A549 (cell line): ENCODE results near the gene LETM1. TPM values are rescaled to one million over a fixed set of nuclear protein-coding genes. Genes with fewer than 3 reads are reported as not detected.

Experiments used
- ATAC-seq, 2 experiments: fragments of 200-7000 bp in 1 of 2; fragments of >200 bp in 1 of 2; cut with Nextera tagmentation in 1 of 2; cut with Tn5 transposase in 1 of 2; 3 replicates each; pipeline versions ENCODE4 v1.8.0 to v1.9.1; 2018 to 2020; ENCODE audit warnings: mild to moderate bottlenecking in 1 of 2, moderate library complexity in 1 of 2
- CTCF ChIA-PET: fragments of 300-600 bp; sonication (Branson Sonifier 250); formaldehyde crosslinking; extraction: SDS; loops from one replicate; lab custom pipeline; 2021; ENCODE audit warnings: antibody characterized with exemption, inconsistent platforms; lab: Yijun Ruan, JAX
- POLR2A ChIA-PET: fragments of 350-600 bp; formaldehyde crosslinking; extraction: SDS; loops from one replicate; lab custom pipeline; 2021; ENCODE audit warnings: antibody characterized with exemption, inconsistent platforms; lab: Yijun Ruan, JAX
- DNase-seq, 2 experiments: peaks; one replicate each; pipeline versions ENCODE4 v3.0.0 to v3.0.0-alpha.2; 2011 to 2016; ENCODE audit warnings: low read depth in 1 of 2, low spot score in 1 of 2
- FAIRE-seq: peaks from 2 replicates; lab custom pipeline; 2011; peaks lifted over from hg19 to GRCh38; lab: Jason Lieb, UNC
- H3K27ac ChIP-seq, 2 experiments: fragments of >200 bp; sonication (Bioruptor Twin); formaldehyde crosslinking; 3 replicates each; pipeline ENCODE4 v1.5.1; 2016 to 2017
- H3K4me1 ChIP-seq: fragments of >200 bp; sonication (Bioruptor Twin); formaldehyde crosslinking; 3 replicates; pipeline ENCODE4 v1.6.1; 2016
- H3K4me2 ChIP-seq: fragments of >200 bp; sonication (Bioruptor Twin); formaldehyde crosslinking; 3 replicates; pipeline ENCODE4 v1.6.1; 2016
- H3K4me3 ChIP-seq: fragments of >200 bp; sonication (Bioruptor Twin); formaldehyde crosslinking; 3 replicates; pipeline ENCODE4 v1.5.1; 2016
- H3K9me3 ChIP-seq: fragments of >200 bp; sonication (Bioruptor Twin); formaldehyde crosslinking; 3 replicates; pipeline ENCODE4 v1.6.1; 2016
- CHD2 ChIP-seq: fragments of 150-350 bp; IDR thresholded peaks from 2 replicates; pipeline ENCODE4 v1.6.1; 2014; ENCODE audit warnings: low read length; ENCODE audit not compliant: partially characterized antibody
- CTCF ChIP-seq: fragments of >200 bp; sonication (Bioruptor Twin); formaldehyde crosslinking; IDR thresholded peaks from 3 replicates; pipeline ENCODE4 v1.5.1; 2016
- E2F6 ChIP-seq: IDR thresholded peaks from 2 replicates; pipeline ENCODE4 v1.6.1; 2012; ENCODE audit warnings: low read depth, borderline replicate concordance
- EHF ChIP-seq: fragments of 250-450 bp; sonication (Bioruptor Pico); IDR thresholded peaks from 2 replicates; pipeline ENCODE4 v1.5.0; 2020; ENCODE audit warnings: mild to moderate bottlenecking
- EHMT2 ChIP-seq: fragments of 200-600 bp; sonication (generic); IDR thresholded peaks from 2 replicates; pipeline ENCODE4 v1.6.1; 2016; ENCODE audit warnings: antibody characterized with exemption, low read depth, mild to moderate bottlenecking, moderate library complexity
- ELK1 ChIP-seq: fragments of 150-350 bp; IDR thresholded peaks from 2 replicates; pipeline ENCODE4 v1.6.1; 2014; ENCODE audit warnings: low read depth, mild to moderate bottlenecking, low read length
- FOXS1 ChIP-seq: fragments of 250-450 bp; sonication (Bioruptor Pico); IDR thresholded peaks from 2 replicates; pipeline ENCODE4 v1.5.0; 2020; ENCODE audit warnings: mild to moderate bottlenecking, moderate library complexity
- GATA3 ChIP-seq: IDR thresholded peaks from 2 replicates; pipeline ENCODE4 v1.6.1; 2012; ENCODE audit warnings: borderline replicate concordance
- HOXA7 ChIP-seq: fragments of 250-450 bp; sonication (Bioruptor Pico); IDR thresholded peaks from 2 replicates; pipeline ENCODE4 v1.5.0; 2020; ENCODE audit warnings: mild to moderate bottlenecking, moderate library complexity
- HOXB5 ChIP-seq: fragments of 250-450 bp; sonication (Bioruptor Pico); IDR thresholded peaks from 2 replicates; pipeline ENCODE4 v1.5.0; 2020; ENCODE audit warnings: mild to moderate bottlenecking, moderate library complexity
- KDM5A ChIP-seq: fragments of 200-600 bp; sonication (generic); IDR thresholded peaks from 2 replicates; pipeline ENCODE4 v1.6.1; 2016; ENCODE audit warnings: antibody characterized with exemption, mild to moderate bottlenecking
- MAFK ChIP-seq: fragments of 450-650 bp; IDR thresholded peaks from 2 replicates; pipeline ENCODE4 v1.6.1; 2014; ENCODE audit not compliant: partially characterized antibody
- MYC ChIP-seq: IDR thresholded peaks from 2 replicates; pipeline ENCODE4 v1.6.1; 2012; ENCODE audit warnings: mild to moderate bottlenecking, inconsistent platforms, low read length, improper control_type of control experiment, borderline replicate concordance
- NFE2L2 ChIP-seq: fragments of 150-350 bp; conservative IDR thresholded peaks from 2 replicates; pipeline ENCODE4 v1.6.1; 2014; ENCODE audit warnings: low read length
- PHF8 ChIP-seq: fragments of 200-600 bp; sonication (generic); IDR thresholded peaks from 2 replicates; pipeline ENCODE4 v1.6.1; 2016; ENCODE audit warnings: low read depth, mild to moderate bottlenecking, antibody characterized with exemption, moderate library complexity, borderline replicate concordance
- POLR2AphosphoS2 ChIP-seq: conservative IDR thresholded peaks from 2 replicates; pipeline ENCODE4 v1.6.1; 2012; ENCODE audit warnings: low read length, improper control_type of control experiment, inconsistent platforms
- RAD21 ChIP-seq, 2 experiments: fragments of >200 bp in 1 of 2; sonication (Bioruptor Twin) in 1 of 2; formaldehyde crosslinking in 1 of 2; IDR thresholded peaks in 1 of 2; conservative IDR thresholded peaks in 1 of 2; 2 replicates in 1 of 2; 3 replicates in 1 of 2; pipeline ENCODE4 v1.6.1; 2012 to 2018; ENCODE audit warnings: inconsistent platforms in 1 of 2
- REST ChIP-seq: fragments of 200-600 bp; sonication (generic); IDR thresholded peaks from 2 replicates; pipeline ENCODE4 v1.6.1; 2016; ENCODE audit warnings: antibody characterized with exemption, mild to moderate bottlenecking, moderate library complexity
- SMC3 ChIP-seq: fragments of >200 bp; sonication (Bioruptor Twin); formaldehyde crosslinking; IDR thresholded peaks from 3 replicates; pipeline ENCODE4 v1.6.1; 2018; ENCODE audit warnings: inconsistent platforms
- TFCP2L1 ChIP-seq: fragments of 250-450 bp; sonication (Bioruptor Pico); IDR thresholded peaks from 2 replicates; pipeline ENCODE4 v1.5.0; 2021; ENCODE audit warnings: mild to moderate bottlenecking
- ZC3H11A ChIP-seq: fragments of 450-650 bp; IDR thresholded peaks from 2 replicates; pipeline ENCODE4 v1.6.1; 2014; ENCODE audit warnings: antibody characterized with exemption, mild to moderate bottlenecking
- ZFP36 ChIP-seq: fragments of 450-650 bp; IDR thresholded peaks from 2 replicates; pipeline ENCODE4 v1.6.1; 2014; ENCODE audit warnings: borderline replicate concordance; ENCODE audit not compliant: partially characterized antibody
- ZNF302 ChIP-seq: fragments of 250-450 bp; sonication (Bioruptor Pico); IDR thresholded peaks from 2 replicates; pipeline ENCODE4 v1.9.0; 2021; ENCODE audit warnings: inconsistent platforms, mild to moderate bottlenecking, moderate library complexity
- ZSCAN20 ChIP-seq: fragments of 250-450 bp; sonication (Bioruptor Pico); IDR thresholded peaks from 2 replicates; pipeline ENCODE4 v1.8.0; 2022; ENCODE audit warnings: mild to moderate bottlenecking, moderate library complexity
- WGBS: methylation state at CpG from one replicate; pipeline ENCODE4 v1.1.6; 2017; ENCODE audit errors: missing lambda C conversion rate; 5-methylcytosine and 5-hydroxymethylcytosine counted together
- polyA plus RNA-seq, 4 experiments: library from polyadenylated mRNA; depleted of rRNA in 3 of 4; stranded (reverse); fragments of >200 nt; fragmentation: RNase III in 1 of 4; extraction: RNeasy Plus Mini Kit Qiagen cat#74134 plus additional on column Dnase treatment in 1 of 4; gene quantifications; 2 replicates in 3 of 4; 3 replicates in 1 of 4; pipeline ENCODE4 v1.2.3, GENCODE V29; 2011 to 2017

The LETM1 gene
- polyA plus RNA-seq, 2 of the 4 experiments (the other 2 are of a cell fraction) = 18.6 to 29.6 TPM

GRCh38 chr4:1778642-1779392 is 77.1 kb downstream of the LETM1 start (continued):
- no peak for TF ChIP-seq CTCF
- no peak for TF ChIP-seq MAFK
- TF ChIP-seq ZC3H11A = no peak
- no peak for TF ChIP-seq MYC
- TF ChIP-seq GATA3 = no peak
- no peak for TF ChIP-seq SMC3
- TF ChIP-seq NFE2L2 = no peak
- no peak for TF ChIP-seq ZNF302 (CRISPR knock-in tag)

- CTCF ChIA-PET = interaction anchor here (1.0 to 2.8 kb wide), 9 partner anchors 8 to 149 kb away, joined by 3 to 9 read pairs (median 4); no protein-coding TSS in a partner anchor
- Histone ChIP-seq H3K27ac (peak overlapping the region; percentile 56 to 83; a peak in 5 of 6 replicates), H3K4me3 (no peak overlapping the region), H3K4me2 (peak overlapping the region; percentile 70), H3K9me3 (no peaks in the 10 kb centered on the region), H3K4me1 (peaks cover 25% of the 10 kb centered on the region)
- ATAC-seq = peak; percentile 36 to 71; a peak in 3 of 6 replicates
- POLR2A ChIA-PET = no interaction called here
- WGBS = 69% methylated on average over 7 of the region's 27 CpGs
- FAIRE-seq = no peak
- TF ChIP-seq FOXS1 (CRISPR knock-in tag) (no peak), HOXB5 (CRISPR knock-in tag) (peak; percentile 54; the same call in 1 of the 2 replicates), ZSCAN20 (CRISPR knock-in tag) (no peak), POLR2AphosphoS2 (no peak), E2F6 (no peak), CHD2 (no peak), RAD21 (conservative IDR thresholded peaks at IDR 0.05 in 1 of 2, IDR thresholded peaks at IDR 0.05 in 1 of 2) (no peak), ZFP36 (peak; percentile 99)
- DNase-seq = peak; percentile 49 to 63
Measured at GRCh38 chr4:1777822-1778641, 77.9 kb downstream of the LETM1 start.

- DNase-seq (no peak), ATAC-seq (no peak), FAIRE-seq (no peak)
- H3K27ac ChIP-seq = peak overlapping the region in 1 of 2 experiments; percentile 83; a peak in 3 of 6 replicates
- WGBS = 93% methylated on average over 20 of the region's 24 CpGs
- H3K4me1 ChIP-seq = peaks cover 25% of the 10 kb centered on the region
- no peak overlapping the region for H3K4me2 ChIP-seq
- ChIA-PET CTCF (interaction anchor here (1.4 to 3.0 kb wide), 5 partner anchors 9 to 32 kb away, joined by 3 to 10 read pairs (median 6); no protein-coding TSS in a partner anchor), POLR2A (no interaction called here)
- no peaks in the 10 kb centered on the region for H3K9me3 ChIP-seq
- H3K4me3 ChIP-seq = no peak overlapping the region
- TF ChIP-seq EHF (no peak), REST (no peak), HOXA7 (CRISPR knock-in tag) (no peak), FOXS1 (CRISPR knock-in tag) (no peak), ZNF302 (CRISPR knock-in tag) (no peak), PHF8 (no peak), ZFP36 (no peak), EHMT2 (no peak), KDM5A (no peak), TFCP2L1 (CRISPR knock-in tag) (no peak), ELK1 (no peak), ZC3H11A (no peak)
Measured at GRCh38 chr4:1776521-1777161, 79.3 kb downstream of the LETM1 start.
